GM18517 (cell line): ENCODE data around the gene ARL2.

Experiments
- ATAC-seq: cut with Tn5 transposase; IDR thresholded peaks from one replicate; pipeline ENCODE4 v1.9.1; 2021; ENCODE audit warnings: mild to moderate bottlenecking, moderate library complexity; ENCODE audit not compliant: unreplicated experiment

The ARL2 gene

GRCh38 chr11:65069217-65069616 lies 55.3 kb downstream of the ARL2 start:
- ATAC-seq = no peak
